GM18517 (cell line): ENCODE measurements around the gene L1CAM.

ENCODE experiments used
- ATAC-seq: cut with Tn5 transposase; IDR thresholded peaks from one replicate; pipeline ENCODE4 v1.9.1; 2021; ENCODE audit warnings: mild to moderate bottlenecking, moderate library complexity; ENCODE audit not compliant: unreplicated experiment

The L1CAM gene

GRCh38 chrX:153924149-153924861, 38.3 kb upstream of the L1CAM start:
- ATAC-seq = no peak

GRCh38 chrX:153922932-153923857, 37.2 kb upstream of the L1CAM start:
- no peak for ATAC-seq

DNA sequence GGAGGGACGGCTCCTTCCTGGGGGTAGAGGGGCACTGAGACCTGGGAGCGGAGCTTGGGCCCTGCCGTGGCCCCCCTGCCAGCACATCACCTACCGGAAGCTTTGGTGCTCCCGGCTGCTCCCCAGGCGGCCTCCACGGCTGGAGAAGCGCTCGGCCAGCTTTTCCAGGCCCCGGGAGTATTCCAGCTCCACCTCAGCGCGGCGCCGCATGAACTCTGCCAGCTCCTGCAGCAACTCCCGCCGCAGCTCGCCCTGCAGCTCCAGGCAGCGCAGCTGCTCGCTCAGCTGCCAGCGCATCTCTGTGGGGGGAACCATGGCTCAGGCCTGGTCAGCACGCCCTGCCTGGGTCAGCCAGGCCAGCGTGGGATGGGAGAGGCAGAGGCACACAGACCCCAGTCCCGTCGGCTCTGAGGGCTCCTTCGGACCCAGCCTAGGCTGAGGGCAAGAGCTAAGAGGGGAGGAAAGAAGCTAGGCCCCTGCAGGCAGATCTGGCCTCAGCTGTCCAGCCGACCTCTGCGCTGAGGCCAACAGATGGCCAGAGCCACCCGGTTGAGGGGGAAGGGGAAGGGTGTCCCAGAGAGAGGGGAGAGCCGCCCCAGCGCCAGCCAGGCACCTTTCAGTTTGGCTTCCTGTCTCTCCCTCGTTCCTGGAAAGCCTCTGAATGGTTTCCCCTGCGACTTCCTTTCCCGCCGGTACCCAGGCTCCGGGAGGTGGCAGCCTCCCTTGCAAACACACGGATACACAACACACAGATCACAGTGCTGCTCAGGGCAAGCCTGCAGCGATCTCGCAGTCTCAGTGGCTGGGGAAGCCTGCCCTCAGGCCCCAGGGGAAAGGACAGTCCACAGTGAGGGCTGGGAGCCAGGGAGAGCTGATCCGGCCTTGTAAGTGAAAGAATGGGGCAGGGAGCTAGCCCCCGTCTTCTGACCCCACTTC, 35.8 kb upstream of the L1CAM start:
- no peak for ATAC-seq

DNA sequence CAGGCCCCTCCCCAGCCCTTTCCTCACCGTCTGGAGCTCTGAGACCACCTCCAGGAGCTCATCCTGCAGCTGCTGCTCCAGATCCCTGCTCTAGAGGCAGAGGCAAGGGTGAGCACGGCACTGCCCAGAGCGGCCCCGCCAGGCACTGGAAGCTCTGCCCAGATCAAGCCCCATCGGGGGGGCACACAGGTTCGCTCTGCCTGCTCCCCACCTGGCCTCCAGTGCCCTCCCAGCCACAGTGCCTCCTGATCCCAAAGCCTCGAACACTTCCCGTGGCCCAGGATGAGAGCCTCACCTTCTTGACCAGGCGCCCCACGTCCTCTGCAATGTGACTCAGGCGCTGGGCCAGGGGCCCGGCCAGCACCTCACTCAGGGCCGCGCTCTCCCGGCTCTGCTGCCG, 35.1 kb upstream of the L1CAM start:
- ATAC-seq = no peak

- no peak for ATAC-seq
Measured at GRCh38 chrX:153920546-153920945, 34.6 kb upstream of the L1CAM start.

DNA sequence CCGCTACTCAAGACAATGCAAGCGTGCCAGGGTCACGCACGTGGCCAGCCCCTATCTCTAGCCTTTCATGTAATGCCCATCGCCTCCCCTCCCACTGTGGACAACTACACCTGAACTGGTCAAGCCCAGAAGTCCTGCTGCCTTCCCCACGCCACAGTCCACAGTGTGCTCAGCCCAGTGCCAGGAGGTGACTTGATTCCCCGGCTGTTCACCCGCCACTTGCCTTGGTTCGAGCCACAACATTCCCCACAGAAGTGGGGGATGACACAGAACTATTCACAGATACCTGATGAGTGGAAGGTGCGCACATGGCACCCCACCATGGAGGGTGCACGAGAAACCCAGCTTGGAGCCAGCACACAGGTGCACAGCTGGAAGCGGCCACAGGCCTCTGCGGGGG, 33.3 kb upstream of the L1CAM start:
- no peak for ATAC-seq

- ATAC-seq = no peak
Measured at GRCh38 chrX:153917869-153918268, 31.9 kb upstream of the L1CAM start.

DNA sequence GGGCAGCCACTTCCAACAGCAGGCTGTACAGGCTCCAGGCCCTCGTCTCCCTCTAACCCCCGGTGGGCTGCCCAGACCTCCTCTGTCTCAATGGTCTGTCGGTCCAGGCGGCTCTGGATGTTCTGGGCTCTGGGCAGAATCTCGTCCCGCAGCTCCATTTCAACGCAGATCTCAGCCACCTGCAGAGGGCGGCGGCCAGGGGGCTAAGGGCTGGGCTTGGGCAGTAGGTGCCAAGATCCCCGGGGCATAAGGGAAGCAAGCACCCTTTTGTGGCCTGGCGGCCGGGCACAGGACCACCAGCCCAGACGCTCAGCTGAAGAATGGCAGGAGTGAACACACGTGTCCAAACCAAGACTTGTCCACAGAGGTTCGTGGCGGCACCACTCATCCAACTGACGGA, 27.7 kb upstream of the L1CAM start:
- ATAC-seq = no peak

GRCh38 chrX:153913211-153913610, 27.2 kb upstream of the L1CAM start:
- no peak for ATAC-seq

DNA sequence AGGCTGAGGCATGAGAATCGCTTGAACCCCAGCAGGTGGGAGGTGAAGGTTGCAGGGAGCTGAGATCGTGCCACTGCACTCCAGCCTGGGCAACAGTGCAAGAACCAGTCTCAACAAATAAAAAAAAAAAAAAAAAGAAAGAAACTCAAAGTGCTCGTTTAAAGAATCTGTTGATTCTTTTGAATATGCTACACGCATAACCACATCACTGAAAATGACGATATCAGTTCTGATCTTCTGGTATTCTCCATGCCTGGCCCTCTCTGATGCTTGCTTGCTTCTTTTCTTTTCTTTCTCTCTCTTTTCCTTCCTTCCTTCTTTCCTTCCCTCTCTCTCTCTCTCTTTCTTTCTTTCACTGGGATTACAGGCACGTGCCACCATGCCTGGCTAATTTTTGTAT, 25.8 kb upstream of the L1CAM start:
- ATAC-seq = no peak

GRCh38 chrX:153910446-153910845, 24.5 kb upstream of the L1CAM start:
- no peak for ATAC-seq

DNA sequence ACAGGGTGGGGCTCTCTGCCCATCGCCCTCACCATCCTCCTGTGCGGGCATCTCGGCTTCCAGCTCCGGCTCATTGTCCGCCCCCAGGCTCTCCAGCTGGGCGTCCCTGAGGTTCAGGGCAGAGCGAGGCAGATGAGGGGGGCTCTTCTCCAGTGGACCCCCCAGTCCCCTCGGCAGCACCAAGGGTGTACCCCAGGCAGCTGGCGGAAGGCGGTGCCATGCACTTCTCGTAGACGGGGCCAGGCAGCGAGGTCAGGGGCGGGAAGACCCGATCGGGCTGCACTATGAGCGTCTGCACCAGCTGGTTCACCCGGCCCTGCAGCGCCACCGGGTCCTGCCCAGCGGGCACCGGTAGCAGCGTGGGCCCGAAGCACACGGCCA, 24.0 kb upstream of the L1CAM start:
- no peak for ATAC-seq

GRCh38 chrX:153909024-153909979, 23.3 kb upstream of the L1CAM start:
- ATAC-seq = no peak

- ATAC-seq = no peak
Measured at GRCh38 chrX:153908219-153908860, 22.4 kb upstream of the L1CAM start.

GRCh38 chrX:153907456-153907855, 21.5 kb upstream of the L1CAM start:
- no peak for ATAC-seq

GRCh38 chrX:153906126-153906917, 20.3 kb upstream of the L1CAM start:
- ATAC-seq = no peak

GRCh38 chrX:153905481-153906095, 19.6 kb upstream of the L1CAM start:
- ATAC-seq = no peak
